NB4 (cell line): ENCODE data around the gene AAR2.

Experiments
- POLR2A ChIP-seq: IDR thresholded peaks from 2 replicates; pipeline ENCODE4 v1.6.1; 2011; ENCODE audit warnings: mild to moderate bottlenecking; ENCODE audit not compliant: insufficient read length; ENCODE audit errors: extremely low read depth
- TF ChIP-seq, protein P1 (sequence below): IDR thresholded peaks from one replicate; pipeline ENCODE4 v1.5.1; 2012; ENCODE audit warnings: low read depth, low read length
- TF ChIP-seq, protein P2 (sequence below): IDR thresholded peaks from 2 replicates; pipeline ENCODE4 v1.6.1; 2011; ENCODE audit warnings: low read depth, low read length

DNA sequence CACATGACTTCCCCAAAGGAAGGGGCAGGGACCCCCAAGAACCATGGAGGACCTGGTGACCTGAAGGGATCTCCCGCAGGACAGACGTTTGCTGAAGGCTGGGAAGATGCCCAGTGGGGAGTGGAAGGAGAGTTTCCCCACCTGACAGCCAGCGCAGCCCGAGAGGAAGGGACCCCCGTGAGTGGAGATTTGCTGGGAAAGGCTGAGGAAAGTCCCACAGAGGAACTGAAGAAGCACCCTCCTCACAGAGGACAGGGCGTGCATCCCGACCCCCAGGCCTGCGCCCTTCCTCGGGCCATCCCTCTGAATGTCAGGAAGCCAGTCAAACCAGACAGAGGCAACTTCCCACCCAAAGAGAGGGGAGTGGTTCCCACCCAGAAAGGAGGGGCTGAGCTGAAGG lies 29.6 kb upstream of the AAR2 start:
- TF ChIP-seq, protein P1, sequence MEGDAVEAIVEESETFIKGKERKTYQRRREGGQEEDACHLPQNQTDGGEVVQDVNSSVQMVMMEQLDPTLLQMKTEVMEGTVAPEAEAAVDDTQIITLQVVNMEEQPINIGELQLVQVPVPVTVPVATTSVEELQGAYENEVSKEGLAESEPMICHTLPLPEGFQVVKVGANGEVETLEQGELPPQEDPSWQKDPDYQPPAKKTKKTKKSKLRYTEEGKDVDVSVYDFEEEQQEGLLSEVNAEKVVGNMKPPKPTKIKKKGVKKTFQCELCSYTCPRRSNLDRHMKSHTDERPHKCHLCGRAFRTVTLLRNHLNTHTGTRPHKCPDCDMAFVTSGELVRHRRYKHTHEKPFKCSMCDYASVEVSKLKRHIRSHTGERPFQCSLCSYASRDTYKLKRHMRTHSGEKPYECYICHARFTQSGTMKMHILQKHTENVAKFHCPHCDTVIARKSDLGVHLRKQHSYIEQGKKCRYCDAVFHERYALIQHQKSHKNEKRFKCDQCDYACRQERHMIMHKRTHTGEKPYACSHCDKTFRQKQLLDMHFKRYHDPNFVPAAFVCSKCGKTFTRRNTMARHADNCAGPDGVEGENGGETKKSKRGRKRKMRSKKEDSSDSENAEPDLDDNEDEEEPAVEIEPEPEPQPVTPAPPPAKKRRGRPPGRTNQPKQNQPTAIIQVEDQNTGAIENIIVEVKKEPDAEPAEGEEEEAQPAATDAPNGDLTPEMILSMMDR, result no peak
- no peak for TF ChIP-seq POLR2A
- TF ChIP-seq, protein P2, sequence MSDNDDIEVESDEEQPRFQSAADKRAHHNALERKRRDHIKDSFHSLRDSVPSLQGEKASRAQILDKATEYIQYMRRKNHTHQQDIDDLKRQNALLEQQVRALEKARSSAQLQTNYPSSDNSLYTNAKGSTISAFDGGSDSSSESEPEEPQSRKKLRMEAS, result no peak
